Endothelial cell (in vitro differentiated cells): ENCODE data around the gene OR5L2. TPM values are rescaled to one million over a fixed set of nuclear protein-coding genes. Genes with fewer than 3 reads are reported as not detected.

Experiments used
- DNase-seq: peaks from one replicate; pipeline ENCODE4 v3.0.0; 2021; ENCODE audit warnings: low spot score
- H3K27ac Mint-ChIP-seq: one replicate; pipeline ENCODE4 v1.8.0; 2021; ENCODE audit warnings: mixed read lengths, inconsistent platforms; ENCODE audit not compliant: unreplicated experiment
- H3K27me3 Mint-ChIP-seq: one replicate; pipeline ENCODE4 v1.8.0; 2021; ENCODE audit warnings: mild to moderate bottlenecking, moderate library complexity, mixed read lengths, inconsistent platforms; ENCODE audit not compliant: unreplicated experiment
- H3K36me3 Mint-ChIP-seq: one replicate; pipeline ENCODE4 v1.8.0; 2021; ENCODE audit warnings: mild to moderate bottlenecking, low read depth, mixed read lengths, inconsistent platforms; ENCODE audit not compliant: unreplicated experiment
- H3K4me1 Mint-ChIP-seq: one replicate; pipeline ENCODE4 v1.8.0; 2021; ENCODE audit warnings: mild to moderate bottlenecking, mixed read lengths, inconsistent platforms; ENCODE audit not compliant: unreplicated experiment
- H3K4me3 Mint-ChIP-seq: one replicate; pipeline ENCODE4 v1.8.0; 2021; ENCODE audit warnings: mild to moderate bottlenecking, mixed read lengths, inconsistent platforms; ENCODE audit not compliant: unreplicated experiment
- H3K9me3 Mint-ChIP-seq: one replicate; pipeline ENCODE4 v1.8.0; 2021; ENCODE audit warnings: mixed read lengths, inconsistent platforms; ENCODE audit not compliant: unreplicated experiment
- CTCF ChIP-seq: fragments of 200-600 bp; sonication (generic); IDR thresholded peaks from one replicate; pipeline ENCODE4 v1.5.0; 2021; ENCODE audit warnings: antibody characterized with exemption; ENCODE audit not compliant: unreplicated experiment
- total RNA-seq: library from RNA; stranded (reverse); fragmentation: NEBNext Ultra II Directional; extraction: Animal tissue kit (Norgen Biotek cat#: 25700); gene quantifications from one replicate; pipeline ENCODE4 v1.2.1, GENCODE V29; 2021; ENCODE audit not compliant: unreplicated experiment

OR5L2 gene
- total RNA-seq, 1 donor from 2014 or later, result not detected

GRCh38 chr11:55811067-55811466 is 16.0 kb upstream of the OR5L2 start, which contains the start of gene OR5L1:
TSS of gene OR5L1 (plus strand) at chr11:55811367. CDS start at chr11:55811467, 100 bp downstream.
- Mint-ChIP-seq H3K36me3 (no peaks in the 10 kb centered on the region), H3K27ac (no peak within 1 kb of the TSS), H3K4me1 (no peaks in the 10 kb centered on the region), H3K27me3 (peaks cover 2% of the 10 kb centered on the region), H3K4me3 (no peak within 1 kb of the TSS), H3K9me3 (peaks cover 11% of the 10 kb centered on the region)
- no peak for TF ChIP-seq CTCF
- DNase-seq, result no peak

DNA sequence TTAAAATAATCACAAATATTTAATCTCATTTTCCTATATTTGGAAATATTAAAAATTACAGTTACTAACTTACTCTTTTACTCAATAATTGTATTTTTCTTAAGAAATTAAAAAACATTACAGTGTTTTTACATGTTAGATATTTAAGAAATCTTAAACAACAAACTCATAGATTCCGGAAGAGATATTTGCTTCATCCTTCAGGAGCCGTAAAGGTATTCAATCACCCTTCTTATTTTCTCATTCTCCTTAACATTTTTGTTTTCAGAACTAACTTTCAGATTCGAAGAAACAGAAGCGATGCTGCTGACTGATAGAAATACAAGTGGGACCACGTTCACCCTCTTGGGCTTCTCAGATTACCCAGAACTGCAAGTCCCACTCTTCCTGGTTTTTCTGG is 7.7 kb upstream of the OR5L2 start, which contains the start of gene OR5D18:
Gene OR5D18, plus strand, starts transcription at position 301 of the 400 bp plus-strand sequence. Its CDS starts 0 bp downstream, at position 301.
- Mint-ChIP-seq H3K4me3 (no peak within 1 kb of the TSS), H3K36me3 (no peaks in the 10 kb centered on the region), H3K4me1 (no peaks in the 10 kb centered on the region), H3K9me3 (peaks cover 17% of the 10 kb centered on the region), H3K27me3 (peaks cover 2% of the 10 kb centered on the region), H3K27ac (no peak within 1 kb of the TSS)
- DNase-seq, result no peak
- no peak for TF ChIP-seq CTCF

DNA sequence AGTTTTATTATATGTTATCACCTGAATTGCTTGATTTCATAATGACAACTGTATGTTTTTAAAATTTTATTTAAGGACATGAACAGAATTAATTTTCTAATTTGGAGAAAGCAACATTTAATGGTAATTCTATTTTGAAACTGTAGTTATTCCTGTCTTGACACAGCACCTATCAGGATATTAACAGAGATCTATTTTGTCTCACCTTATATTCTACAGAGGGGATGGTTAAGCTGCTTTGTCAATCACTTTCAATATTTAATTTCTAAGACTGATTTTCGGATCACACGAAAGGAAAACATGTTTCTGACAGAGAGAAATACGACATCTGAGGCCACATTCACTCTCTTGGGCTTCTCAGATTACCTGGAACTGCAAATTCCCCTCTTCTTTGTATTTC is 11.4 kb downstream of the OR5L2 start, which contains the start of gene OR5D16:
Gene OR5D16, plus strand, starts transcription at position 301 of the 400 bp plus-strand sequence. Its CDS starts 0 bp downstream, at position 301.
- Mint-ChIP-seq H3K36me3 (no peaks in the 10 kb centered on the region), H3K27ac (no peak within 1 kb of the TSS), H3K4me1 (no peaks in the 10 kb centered on the region), H3K27me3 (peaks cover 3% of the 10 kb centered on the region), H3K9me3 (no peaks in the 10 kb centered on the region), H3K4me3 (no peak within 1 kb of the TSS)
- no peak for TF ChIP-seq CTCF
- no peak for DNase-seq

DNA sequence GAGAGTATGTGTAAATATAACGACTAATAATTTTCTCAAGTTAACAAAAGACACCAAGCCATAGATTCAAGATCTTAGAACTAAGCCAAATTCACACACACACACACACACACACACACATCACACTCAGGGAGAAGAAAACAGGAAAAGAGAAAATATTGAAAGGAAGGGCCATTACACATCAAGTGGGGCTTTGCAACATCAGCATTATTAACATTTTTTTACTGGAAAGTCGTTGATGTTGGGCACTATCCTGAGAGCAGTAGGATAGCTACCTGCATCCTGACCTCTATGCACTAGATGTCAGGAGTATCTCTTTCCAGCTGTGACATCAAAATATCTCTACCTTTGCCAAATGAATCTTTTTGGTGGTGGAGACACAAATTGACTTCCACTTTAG is 20.4 kb downstream of the OR5L2 start:
- peaks cover 3% of the 10 kb centered on the region for H3K27me3 Mint-ChIP-seq
- H3K4me1 Mint-ChIP-seq, result no peaks in the 10 kb centered on the region
- no peak overlapping the region for H3K27ac Mint-ChIP-seq
- no peak for TF ChIP-seq CTCF
- H3K9me3 Mint-ChIP-seq, result peaks cover 13% of the 10 kb centered on the region
- no peak for DNase-seq
- H3K4me3 Mint-ChIP-seq, result no peak overlapping the region
- H3K36me3 Mint-ChIP-seq, result no peaks in the 10 kb centered on the region

DNA sequence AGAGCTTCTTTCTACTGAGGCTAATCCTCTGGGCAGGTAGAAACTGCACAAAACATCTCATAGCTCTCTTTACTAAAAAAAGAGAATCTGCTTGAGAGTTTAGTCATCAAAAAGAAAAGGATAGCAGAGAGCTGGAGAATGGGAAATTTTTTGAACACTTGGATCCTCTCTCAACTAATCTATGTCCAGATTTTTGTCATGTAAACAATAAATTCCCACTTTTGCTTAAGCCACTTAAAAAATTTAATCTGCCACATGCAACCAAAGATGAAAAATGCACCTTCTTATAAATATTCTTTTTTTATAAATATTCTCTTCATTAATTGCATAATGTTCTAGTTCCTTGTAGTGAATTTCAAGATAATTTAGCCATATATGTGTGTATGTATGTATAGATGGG is 22.0 kb downstream of the OR5L2 start:
- TF ChIP-seq CTCF, result no peak
- Mint-ChIP-seq H3K4me3 (no peak overlapping the region), H3K27me3 (no peaks in the 10 kb centered on the region), H3K36me3 (no peaks in the 10 kb centered on the region), H3K9me3 (peaks cover 20% of the 10 kb centered on the region), H3K27ac (no peak overlapping the region), H3K4me1 (no peaks in the 10 kb centered on the region)
- DNase-seq, result no peak
